Esophagus muscularis mucosa (tissue), 4 donors: ENCODE results near the gene CFAP221.

Experiments
- EP300 ChIP-seq: sonication (generic); formaldehyde crosslinking; IDR thresholded peaks from one replicate; pipeline ENCODE4 v1.6.1; 2017; ENCODE audit warnings: antibody characterized with exemption
- POLR2A ChIP-seq: fragments of 450-650 bp; IDR thresholded peaks from one replicate; pipeline ENCODE4 v1.6.1; 2017; ENCODE audit warnings: antibody characterized with exemption, moderate library complexity, mild to moderate bottlenecking, low read depth
- POLR2AphosphoS5 ChIP-seq, 2 donors: sonication (generic); formaldehyde crosslinking; IDR thresholded peaks; one replicate each; pipeline ENCODE4 v1.6.1; 2017; ENCODE audit warnings: antibody characterized with exemption in 2 of 2
- TF ChIP-seq, protein P1 (sequence below), 3 experiments: fragments of 200-600 bp in 2 of 3; fragments of 450-650 bp in 1 of 3; sonication (generic) in 2 of 3; IDR thresholded peaks; one replicate each; pipeline ENCODE4 v1.5.1; 2017 to 2019; ENCODE audit warnings: antibody characterized with exemption in 3 of 3, mild to moderate bottlenecking in 2 of 3, moderate library complexity in 1 of 3

DNA sequence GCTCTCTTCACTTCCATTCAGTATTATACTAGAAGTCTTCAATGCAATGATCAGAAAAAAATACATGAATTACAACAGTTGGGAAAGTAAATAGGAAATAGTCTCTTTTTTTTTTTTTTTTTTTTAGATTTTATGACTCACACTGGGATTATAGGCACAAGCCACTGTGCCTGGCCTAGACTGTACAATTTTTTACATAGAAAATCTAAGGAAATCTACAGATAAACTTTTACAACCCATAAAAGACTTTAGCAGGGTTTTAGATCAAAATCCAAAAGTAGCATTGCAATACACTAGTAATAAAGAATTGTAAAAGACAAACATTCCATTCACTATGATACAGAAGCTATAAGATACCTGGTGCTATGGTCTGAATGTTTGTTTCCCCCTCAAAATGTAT, 39.0 kb downstream of the CFAP221 start:
- TF ChIP-seq POLR2AphosphoS5 (IDR thresholded peaks at IDR 0.05) = no peak
- no peak for TF ChIP-seq POLR2A
- TF ChIP-seq, protein P1, sequence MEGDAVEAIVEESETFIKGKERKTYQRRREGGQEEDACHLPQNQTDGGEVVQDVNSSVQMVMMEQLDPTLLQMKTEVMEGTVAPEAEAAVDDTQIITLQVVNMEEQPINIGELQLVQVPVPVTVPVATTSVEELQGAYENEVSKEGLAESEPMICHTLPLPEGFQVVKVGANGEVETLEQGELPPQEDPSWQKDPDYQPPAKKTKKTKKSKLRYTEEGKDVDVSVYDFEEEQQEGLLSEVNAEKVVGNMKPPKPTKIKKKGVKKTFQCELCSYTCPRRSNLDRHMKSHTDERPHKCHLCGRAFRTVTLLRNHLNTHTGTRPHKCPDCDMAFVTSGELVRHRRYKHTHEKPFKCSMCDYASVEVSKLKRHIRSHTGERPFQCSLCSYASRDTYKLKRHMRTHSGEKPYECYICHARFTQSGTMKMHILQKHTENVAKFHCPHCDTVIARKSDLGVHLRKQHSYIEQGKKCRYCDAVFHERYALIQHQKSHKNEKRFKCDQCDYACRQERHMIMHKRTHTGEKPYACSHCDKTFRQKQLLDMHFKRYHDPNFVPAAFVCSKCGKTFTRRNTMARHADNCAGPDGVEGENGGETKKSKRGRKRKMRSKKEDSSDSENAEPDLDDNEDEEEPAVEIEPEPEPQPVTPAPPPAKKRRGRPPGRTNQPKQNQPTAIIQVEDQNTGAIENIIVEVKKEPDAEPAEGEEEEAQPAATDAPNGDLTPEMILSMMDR (IDR thresholded peaks at IDR 0.05) = no peak
- TF ChIP-seq EP300 = no peak
